ENCODE results near the gene GNA12. TPM values are rescaled to one million over a fixed set of nuclear protein-coding genes. Genes with fewer than 3 reads are reported as not detected.

Gene GNA12
- total RNA-seq, 1 donor from 2014 or later = 68.6 TPM

GRCh38 chr7:2709553-2710285 is 134.4 kb downstream of the GNA12 start:
- no peak overlapping the region for H3K4me3 Mint-ChIP-seq (ENCODE audit: low read depth)
- peaks cover 7% of the 10 kb centered on the region for H3K4me1 Mint-ChIP-seq (ENCODE audit: low read depth)
- H3K27me3 Mint-ChIP-seq = no peaks in the 10 kb centered on the region
- no peaks in the 10 kb centered on the region for H3K9me3 Mint-ChIP-seq (ENCODE audit: low read depth)
- no peak overlapping the region for H3K27ac Mint-ChIP-seq
- peaks cover 12% of the 10 kb centered on the region for H3K36me3 Mint-ChIP-seq (ENCODE audit: insufficient read depth)
- TF ChIP-seq CTCF (IDR thresholded peaks at IDR 0.05; ENCODE audit: unreplicated experiment) = peak; percentile 90
- DNase-seq (ENCODE audit: low spot score, unreplicated experiment) = peak; percentile 74

GRCh38 chr7:2708547-2709310 is 135.4 kb downstream of the GNA12 start:
- peaks cover 7% of the 10 kb centered on the region for H3K4me1 Mint-ChIP-seq (ENCODE audit: low read depth)
- no peak for TF ChIP-seq CTCF (IDR thresholded peaks at IDR 0.05; ENCODE audit: unreplicated experiment)
- H3K36me3 Mint-ChIP-seq (ENCODE audit: insufficient read depth) = peaks cover 6% of the 10 kb centered on the region
- no peaks in the 10 kb centered on the region for H3K9me3 Mint-ChIP-seq (ENCODE audit: low read depth)
- DNase-seq (ENCODE audit: low spot score, unreplicated experiment) = no peak
- no peak overlapping the region for H3K27ac Mint-ChIP-seq
- H3K4me3 Mint-ChIP-seq (ENCODE audit: low read depth) = no peak overlapping the region
- peaks cover under 1% of the 10 kb centered on the region for H3K27me3 Mint-ChIP-seq

- H3K27ac Mint-ChIP-seq = no peak overlapping the region
- peaks cover 5% of the 10 kb centered on the region for H3K27me3 Mint-ChIP-seq
- peaks cover 4% of the 10 kb centered on the region for H3K36me3 Mint-ChIP-seq (ENCODE audit: insufficient read depth)
- no peak overlapping the region for H3K4me3 Mint-ChIP-seq (ENCODE audit: low read depth)
- H3K9me3 Mint-ChIP-seq (ENCODE audit: low read depth) = no peaks in the 10 kb centered on the region
- no peak for DNase-seq (ENCODE audit: low spot score, unreplicated experiment)
- peaks cover 7% of the 10 kb centered on the region for H3K4me1 Mint-ChIP-seq (ENCODE audit: low read depth)
- no peak for TF ChIP-seq CTCF (IDR thresholded peaks at IDR 0.05; ENCODE audit: unreplicated experiment)
These were observed 136.1 kb downstream of the GNA12 start for GRCh38 chr7:2708041-2708440.

GRCh38 chr7:2707481-2707880 is 136.6 kb downstream of the GNA12 start:
- H3K4me3 Mint-ChIP-seq (ENCODE audit: low read depth) = no peak overlapping the region
- H3K9me3 Mint-ChIP-seq (ENCODE audit: low read depth) = no peaks in the 10 kb centered on the region
- no peak for DNase-seq (ENCODE audit: low spot score, unreplicated experiment)
- TF ChIP-seq CTCF (IDR thresholded peaks at IDR 0.05; ENCODE audit: unreplicated experiment) = no peak
- H3K27me3 Mint-ChIP-seq = peaks cover 5% of the 10 kb centered on the region
- peak overlapping the region; percentile 57 for H3K27ac Mint-ChIP-seq
- peaks cover 7% of the 10 kb centered on the region for H3K4me1 Mint-ChIP-seq (ENCODE audit: low read depth)
- peaks cover 4% of the 10 kb centered on the region for H3K36me3 Mint-ChIP-seq (ENCODE audit: insufficient read depth)

DNA sequence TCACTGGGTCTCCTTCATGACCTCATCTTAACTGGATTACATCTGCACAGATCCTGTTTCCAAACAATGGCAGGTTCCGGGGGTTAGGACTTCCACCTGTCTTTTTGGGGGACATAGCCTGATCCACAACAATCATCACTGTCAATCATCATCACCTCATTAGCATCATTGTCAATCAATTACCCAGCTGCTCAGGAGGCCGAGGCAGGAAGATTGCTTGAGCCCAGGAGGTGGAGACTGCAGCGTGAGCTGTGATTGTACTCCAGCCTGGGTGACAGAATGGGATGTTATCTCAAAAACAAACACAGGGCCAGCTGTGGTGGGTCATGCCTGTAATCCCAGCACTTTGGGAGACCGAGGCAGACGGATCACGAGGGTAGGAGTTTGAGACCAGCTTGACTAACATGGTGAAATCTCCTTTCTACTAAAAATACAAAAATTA is 137.4 kb downstream of the GNA12 start:
- peaks cover 9% of the 10 kb centered on the region for H3K27me3 Mint-ChIP-seq
- H3K4me1 Mint-ChIP-seq (ENCODE audit: low read depth) = peaks cover 7% of the 10 kb centered on the region
- H3K27ac Mint-ChIP-seq = no peak overlapping the region
- H3K9me3 Mint-ChIP-seq (ENCODE audit: low read depth) = no peaks in the 10 kb centered on the region
- H3K4me3 Mint-ChIP-seq (ENCODE audit: low read depth) = no peak overlapping the region
- DNase-seq (ENCODE audit: low spot score, unreplicated experiment) = no peak
- H3K36me3 Mint-ChIP-seq (ENCODE audit: insufficient read depth) = peaks cover 4% of the 10 kb centered on the region
- no peak for TF ChIP-seq CTCF (IDR thresholded peaks at IDR 0.05; ENCODE audit: unreplicated experiment)

Measured in progenitor cell of endocrine pancreas (in vitro differentiated cells).